HepG2 (cell line): ENCODE results near the gene CSNK1E. TPM values are rescaled to one million over a fixed set of nuclear protein-coding genes. Genes with fewer than 3 reads are reported as not detected.

Source experiments
- ATAC-seq: fragments of 200-7000 bp; cut with Tn5 transposase; 3 replicates; pipeline ENCODE4 v1.9.1; 2020; ENCODE audit warnings: mild to moderate bottlenecking, moderate library complexity
- BruUV-seq: library from RNA; stranded (reverse); fragments of 400-500 nt; replicated peaks from 2 replicates; lab custom pipeline; 2021; lab: Mats Ljungman, UMichigan
- CTCF ChIA-PET: fragments of 300-600 bp; formaldehyde crosslinking; extraction: SDS; loops from one replicate; lab custom pipeline; 2021; ENCODE audit warnings: low total read pairs, inconsistent platforms, low intra/inter-chr PET ratio; lab: Yijun Ruan, JAX
- POLR2A ChIA-PET: fragments of 350-600 bp; sonication (Branson Sonifier 250); formaldehyde crosslinking; loops from one replicate; lab custom pipeline; 2020; ENCODE audit warnings: antibody characterized with exemption, inconsistent platforms; lab: Yijun Ruan, JAX
- DNase-seq: peaks from one replicate; pipeline ENCODE4 v3.0.0-alpha.2; 2015; ENCODE audit warnings: low spot score
- FAIRE-seq: peaks from 3 replicates; lab custom pipeline; 2011; peaks lifted over from hg19 to GRCh38; lab: Jason Lieb, UNC
- H2AFZ ChIP-seq: one replicate; pipeline ENCODE4 v1.6.1; 2011; ENCODE audit warnings: low read length, inconsistent platforms
- H3K27ac ChIP-seq: fragments of 300-600 bp; 3 replicates; pipeline ENCODE4 v1.8.0; 2011; ENCODE audit warnings: mixed run types, mild to moderate bottlenecking, mixed read lengths, low read length, inconsistent platforms; ENCODE audit not compliant: insufficient read depth; ENCODE audit errors: extremely low read length
- H3K27me3 ChIP-seq, 2 experiments: fragments of 200-600 bp in 1 of 2; 2 replicates in 1 of 2; 3 replicates in 1 of 2; pipeline versions ENCODE4 v1.6.0 to v1.8.0; 2011; ENCODE audit warnings: low read length in 2 of 2, mild to moderate bottlenecking in 2 of 2, moderate library complexity in 2 of 2, inconsistent platforms in 1 of 2; ENCODE audit not compliant: insufficient read depth in 2 of 2, control insufficient read depth in 1 of 2
- H3K36me3 ChIP-seq, 2 experiments: fragments of 200-600 bp in 1 of 2; replicated peaks in 1 of 2; 2 replicates in 1 of 2; 3 replicates in 1 of 2; pipeline versions ENCODE4 v1.5.1 to v1.8.0; 2011; ENCODE audit warnings: low read length in 2 of 2, inconsistent platforms in 1 of 2; ENCODE audit not compliant: insufficient read depth in 2 of 2, control insufficient read depth in 1 of 2
- H3K4me1 ChIP-seq: 2 replicates; pipeline ENCODE4 v1.5.1; 2012; ENCODE audit warnings: low read length, inconsistent platforms; ENCODE audit not compliant: insufficient read depth
- H3K4me2 ChIP-seq: 2 replicates; pipeline ENCODE4 v1.6.0; 2011; ENCODE audit warnings: low read depth, low read length, inconsistent platforms
- H3K4me3 ChIP-seq, 3 experiments: fragments of 200-600 bp in 1 of 3; sonication (generic), shearing (Covaris generic) in 1 of 3; replicated peaks in 1 of 3; 2 replicates each; pipeline ENCODE4 v1.5.1; 2011 to 2016; ENCODE audit warnings: low read length in 3 of 3, inconsistent platforms in 2 of 3, low read depth in 2 of 3, mild to moderate bottlenecking in 2 of 3, control low read depth in 1 of 3, mixed read lengths in 1 of 3; ENCODE audit not compliant: insufficient read depth in 1 of 3
- H3K79me2 ChIP-seq: one replicate; pipeline ENCODE4 v1.6.1; 2011; ENCODE audit warnings: low read length, inconsistent platforms; ENCODE audit not compliant: insufficient read depth
- H3K9ac ChIP-seq: 2 replicates; pipeline ENCODE4 v1.6.0; 2011; ENCODE audit warnings: mild to moderate bottlenecking, low read depth, low read length, inconsistent platforms; ENCODE audit not compliant: insufficient read depth
- H3K9me3 ChIP-seq: 2 replicates; pipeline ENCODE4 v1.5.1; 2012; ENCODE audit warnings: mild to moderate bottlenecking, low read length
- H4K20me1 ChIP-seq: 2 replicates; pipeline ENCODE4 v1.6.0; 2011; ENCODE audit warnings: inconsistent platforms, mild to moderate bottlenecking, low read length, moderate library complexity; ENCODE audit not compliant: insufficient read depth
- ATF1 ChIP-seq: IDR thresholded peaks from 2 replicates; pipeline ENCODE4 v1.6.1; 2016; ENCODE audit warnings: mild to moderate bottlenecking, control low read depth
- ATF6 ChIP-seq: sonication (generic); formaldehyde crosslinking; conservative IDR thresholded peaks from 2 replicates; pipeline ENCODE4 v1.4.0; 2020; ENCODE audit warnings: missing genetic modification reagents
- FOXJ3 ChIP-seq: sonication (generic); formaldehyde crosslinking; IDR thresholded peaks from 2 replicates; pipeline ENCODE4 v1.4.0; 2020; ENCODE audit warnings: missing genetic modification reagents, mild to moderate bottlenecking, borderline replicate concordance
- KDM5B ChIP-seq: sonication (generic); formaldehyde crosslinking; IDR thresholded peaks from 2 replicates; pipeline ENCODE4 v1.4.0; 2020; ENCODE audit warnings: missing genetic modification reagents, mild to moderate bottlenecking, borderline replicate concordance
- MIXL1 ChIP-seq: IDR thresholded peaks from 2 replicates; pipeline ENCODE4 v1.6.1; 2016
- PCBP2 ChIP-seq: fragments of 200-400 bp; formaldehyde crosslinking; optimal IDR thresholded peaks from 2 replicates; pipeline ENCODE3; 2018; ENCODE audit warnings: low read length, low read depth; ENCODE audit not compliant: poor library complexity, severe bottlenecking
- PPARG ChIP-seq: conservative IDR thresholded peaks from 2 replicates; pipeline ENCODE4 v1.6.1; 2016; ENCODE audit warnings: missing biosample characterization, missing genetic modification reagents
- TCF12 ChIP-seq, 2 experiments: fragments of 450-650 bp in 1 of 2; sonication (generic) in 1 of 2; formaldehyde crosslinking in 1 of 2; IDR thresholded peaks; 2 replicates each; pipeline versions ENCODE4 v1.6.1 to v1.8.0; 2017 to 2022; ENCODE audit warnings: antibody characterized with exemption in 1 of 2, mild to moderate bottlenecking in 1 of 2, missing genetic modification reagents in 1 of 2, moderate library complexity in 1 of 2
- ZNF24 ChIP-seq: fragments of 450-650 bp; IDR thresholded peaks from 2 replicates; pipeline ENCODE4 v1.6.1; 2017; ENCODE audit warnings: antibody characterized with exemption, mild to moderate bottlenecking
- ZNF292 ChIP-seq: sonication (generic); formaldehyde crosslinking; IDR thresholded peaks from 2 replicates; pipeline ENCODE4 v1.8.1; 2022; ENCODE audit warnings: mild to moderate bottlenecking, low read depth, missing genetic modification reagents, borderline replicate concordance
- ZNF563 ChIP-seq: sonication (generic); formaldehyde crosslinking; IDR thresholded peaks from 2 replicates; pipeline ENCODE4 v1.8.0; 2022; ENCODE audit warnings: mild to moderate bottlenecking, moderate library complexity, missing genetic modification reagents
- WGBS: methylation state at CpG from one replicate; pipeline ENCODE4 v1.1.6; 2017; ENCODE audit warnings: low lambda C conversion rate; 5-methylcytosine and 5-hydroxymethylcytosine counted together
- in situ Hi-C: cut with HindIII; loops from 2 replicates; pipeline ENCODE4 v1.10.0; 2017; ENCODE audit warnings: low pct_unique_long_range_greater_than_20kb; ENCODE audit not compliant: extremely low pct_ligation_motif_present
- intact Hi-C: fragments of 100-400 bp; cut with micrococcal nuclease; formaldehyde crosslinking; loops from one replicate; pipeline ENCODE4 v1.10.0; 2022; ENCODE audit not compliant: unreplicated experiment
- polyA plus RNA-seq, 8 experiments: library from polyadenylated mRNA; depleted of rRNA in 3 of 8; stranded (reverse) in 7 of 8; unstranded in 1 of 8; fragments of >200 nt; fragmentation: Illumina TruSeq in 4 of 8; extraction: Trizol in 4 of 8; gene quantifications; 2 replicates each; pipeline versions ENCODE4 v1.2.1 to v1.2.3, GENCODE V29; 2011 to 2016; ENCODE audit warnings: low read depth in 4 of 8, missing spikeins in 1 of 8, mixed read lengths in 1 of 8; ENCODE audit not compliant: insufficient read depth in 1 of 8
- total RNA-seq, 5 experiments: library from RNA; depleted of rRNA; stranded (reverse); fragments of >200 nt; fragmentation: Illumina TruSeq; extraction: Trizol; gene quantifications; 2 replicates each; pipeline ENCODE4 v1.2.3, GENCODE V29; 2016; ENCODE audit warnings: low read depth in 1 of 5

Gene CSNK1E
- total and polyA plus RNA-seq, 2 of the 13 experiments (the other 11 are each of a cell fraction or from before 2014, with no cell fraction given), result 34.7 to 129 TPM

DNA sequence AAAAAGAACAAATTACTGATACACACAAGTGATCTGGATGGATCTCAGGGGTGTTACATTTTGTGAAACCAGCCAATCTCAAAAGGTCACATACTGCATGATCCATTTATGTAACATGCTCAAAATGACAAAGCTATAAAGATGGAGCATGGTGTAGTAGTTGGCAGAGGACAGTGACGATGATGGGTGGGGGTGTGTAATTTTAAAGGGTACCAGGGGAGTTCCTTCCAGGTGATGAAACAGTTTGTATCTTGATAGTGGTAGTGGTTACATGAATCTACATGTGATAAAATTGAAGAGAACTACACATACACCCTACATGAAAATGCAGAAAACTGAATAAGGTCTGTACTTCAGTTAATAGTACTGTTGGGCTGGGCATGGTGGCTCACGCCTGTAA, 61.5 kb downstream of the CSNK1E start (continued):
- TF ChIP-seq TCF12 (IDR thresholded peaks at IDR 0.05) (no peak), TCF12 (CRISPR knock-in tag; IDR thresholded peaks at IDR 0.05) (no peak), ZNF292 (CRISPR knock-in tag) (no peak), KDM5B (CRISPR knock-in tag) (no peak), ZNF563 (CRISPR knock-in tag) (no peak), ATF1 (CRISPR knock-in tag) (no peak), PPARG (CRISPR knock-in tag) (no peak)

DNA sequence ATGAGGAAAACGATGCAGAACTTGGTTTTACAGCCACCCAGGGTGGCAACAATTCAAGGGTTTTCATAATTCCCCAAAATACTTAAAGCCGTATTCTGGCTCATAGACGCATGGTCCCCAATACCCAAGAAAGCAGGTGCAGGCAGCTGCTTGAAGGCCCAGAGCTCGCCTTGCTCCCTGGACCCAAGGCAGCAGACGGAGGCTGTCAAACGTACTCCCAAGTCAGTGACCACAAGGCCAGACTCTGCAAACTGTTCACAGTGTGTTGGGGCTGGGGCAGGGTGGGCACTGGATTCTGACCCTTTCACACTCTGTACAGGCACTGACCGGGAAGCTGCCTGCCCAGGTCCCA, 65.9 kb downstream of the CSNK1E start:
- H3K4me2 ChIP-seq, result no peak overlapping the region
- FAIRE-seq (no peak), ATAC-seq (no peak), DNase-seq (no peak)
- H3K36me3 ChIP-seq, result peaks cover 5 to 11% of the 10 kb centered on the region in 2 experiments; a peak in 4 of 5 replicates
- no peak overlapping the region for H2AFZ ChIP-seq
- WGBS, result 98% methylated on average over 3 of the region's 7 CpGs
- H3K27ac ChIP-seq, result no peak overlapping the region
- no peaks in the 10 kb centered on the region for H3K4me1 ChIP-seq
- H3K9ac ChIP-seq, result no peak overlapping the region
- in situ Hi-C loops, result no loop called here
- no peaks in the 10 kb centered on the region for H3K9me3 ChIP-seq
- ChIA-PET CTCF (no interaction called here), POLR2A (no interaction called here)
- 0 out of 2 replicates have a peak, but pooled peaks cover 7% of the 10 kb centered on the region for H4K20me1 ChIP-seq
- peaks cover 11% of the 10 kb centered on the region for H3K79me2 ChIP-seq
- no TSS peak for BruUV-seq
- H3K4me3 ChIP-seq, result no peak overlapping the region
- intact Hi-C loops, result no loop called here
- H3K27me3 ChIP-seq, result no peaks in the 10 kb centered on the region
- TF ChIP-seq ZNF24 (no peak), FOXJ3 (CRISPR knock-in tag) (no peak), PCBP2 (no peak), ATF6 (CRISPR knock-in tag) (no peak), MIXL1 (CRISPR knock-in tag) (no peak)
